Stomach (tissue), 9 donors: ENCODE results near the gene PTER. TPM values are rescaled to one million over a fixed set of nuclear protein-coding genes. Genes with fewer than 3 reads are reported as not detected.

ENCODE experiments used
- DNase-seq, 2 donors: peaks; one replicate each; pipeline versions ENCODE4 v3.0.0 to v3.0.0-alpha.2; 2013 to 2019
- H3K27ac ChIP-seq, 5 donors: fragments of 200-600 bp in 4 of 5; sonication (generic) in 4 of 5; one replicate each; pipeline ENCODE4 v1.5.1; 2013 to 2019; ENCODE audit warnings: mild to moderate bottlenecking in 1 of 5, moderate library complexity in 1 of 5
- H3K27me3 ChIP-seq, 3 donors: fragments of 200-600 bp; sonication (generic); one replicate each; pipeline ENCODE4 v1.5.1; 2017 to 2019; ENCODE audit warnings: mixed run types in 1 of 3
- H3K36me3 ChIP-seq, 4 donors: fragments of 200-600 bp; sonication (generic); 1 replicate in 3 of 4; 2 replicates in 1 of 4; pipeline ENCODE4 v1.5.1; 2016 to 2019
- H3K4me1 ChIP-seq, 4 donors: fragments of 200-600 bp; sonication (generic); one replicate each; pipeline ENCODE4 v1.5.1; 2016 to 2019
- H3K4me3 ChIP-seq, 4 donors: fragments of 200-600 bp; sonication (generic) in 3 of 4; one replicate each; pipeline ENCODE4 v1.5.1; 2016 to 2019; ENCODE audit warnings: mild to moderate bottlenecking in 1 of 4
- H3K9me3 ChIP-seq, 4 donors: fragments of 200-600 bp; sonication (generic); one replicate each; pipeline ENCODE4 v1.5.1; 2016 to 2019
- EP300 ChIP-seq: sonication (generic); formaldehyde crosslinking; IDR thresholded peaks from one replicate; pipeline ENCODE4 v1.6.1; 2017; ENCODE audit warnings: antibody characterized with exemption
- POLR2A ChIP-seq, 4 donors: fragments of 450-650 bp; IDR thresholded peaks; one replicate each; pipeline ENCODE4 v1.6.1; 2016; ENCODE audit warnings: antibody characterized with exemption in 4 of 4, control low read depth in 2 of 4, mild to moderate bottlenecking in 1 of 4, moderate library complexity in 1 of 4
- POLR2AphosphoS5 ChIP-seq, 3 donors: sonication (generic); formaldehyde crosslinking; IDR thresholded peaks; one replicate each; pipeline ENCODE4 v1.6.1; 2016; ENCODE audit warnings: antibody characterized with exemption in 3 of 3
- WGBS, 5 donors: extraction: QIAGEN DNeasy Blood & Tissue Kit in 3 of 5; methylation state at CpG; one replicate each; pipeline versions ENCODE4 v1.1.5 to v1.1.7; 2013 to 2018; 5-methylcytosine and 5-hydroxymethylcytosine counted together
- intact Hi-C: fragments of 100-400 bp; cut with DNase I; formaldehyde crosslinking; loops from one replicate; pipeline ENCODE4 v1.15.1; 2023; ENCODE audit warnings: low total_unique reads
- polyA plus RNA-seq, 3 donors: library from polyadenylated mRNA; stranded (reverse); fragments of 200-250 nt; gene quantifications; one replicate each; pipeline ENCODE4 v1.2.3, GENCODE V29; 2013
- total RNA-seq, 5 donors: library from RNA; depleted of rRNA; stranded (reverse); fragments of >200 nt; gene quantifications; one replicate each; pipeline versions ENCODE4 v1.1.0 to v1.2.3, GENCODE V29; 2014 to 2016
- TF ChIP-seq, protein P1 (sequence below), 7 experiments: fragments of 450-650 bp in 4 of 7; fragments of 200-600 bp in 3 of 7; sonication (generic) in 3 of 7; IDR thresholded peaks; one replicate each; pipeline ENCODE4 v1.5.1; 2016 to 2019; ENCODE audit warnings: antibody characterized with exemption in 7 of 7, control low read depth in 2 of 7, mild to moderate bottlenecking in 1 of 7
- donor health status: healthy with polysubstance abuse.
- donor health status: Bipolar disorder and iron deficiency.
- donor health status: healthy.

The PTER gene
- total and polyA plus RNA-seq, 8 donors = 2.2 to 40.2 (median 17.3) TPM

- 79 to 89% (median 83%) methylated on average over 2 of the region's 2 CpGs for WGBS, 5 donors
- intact Hi-C loops = no loop called here
- no peak overlapping the region for H3K27ac ChIP-seq
- H3K27me3 ChIP-seq = no peaks in the 10 kb centered on the region
- H3K9me3 ChIP-seq = no peaks in the 10 kb centered on the region
- no peaks in the 10 kb centered on the region for H3K36me3 ChIP-seq
- H3K4me3 ChIP-seq = no peak overlapping the region
- TF ChIP-seq, protein P1, sequence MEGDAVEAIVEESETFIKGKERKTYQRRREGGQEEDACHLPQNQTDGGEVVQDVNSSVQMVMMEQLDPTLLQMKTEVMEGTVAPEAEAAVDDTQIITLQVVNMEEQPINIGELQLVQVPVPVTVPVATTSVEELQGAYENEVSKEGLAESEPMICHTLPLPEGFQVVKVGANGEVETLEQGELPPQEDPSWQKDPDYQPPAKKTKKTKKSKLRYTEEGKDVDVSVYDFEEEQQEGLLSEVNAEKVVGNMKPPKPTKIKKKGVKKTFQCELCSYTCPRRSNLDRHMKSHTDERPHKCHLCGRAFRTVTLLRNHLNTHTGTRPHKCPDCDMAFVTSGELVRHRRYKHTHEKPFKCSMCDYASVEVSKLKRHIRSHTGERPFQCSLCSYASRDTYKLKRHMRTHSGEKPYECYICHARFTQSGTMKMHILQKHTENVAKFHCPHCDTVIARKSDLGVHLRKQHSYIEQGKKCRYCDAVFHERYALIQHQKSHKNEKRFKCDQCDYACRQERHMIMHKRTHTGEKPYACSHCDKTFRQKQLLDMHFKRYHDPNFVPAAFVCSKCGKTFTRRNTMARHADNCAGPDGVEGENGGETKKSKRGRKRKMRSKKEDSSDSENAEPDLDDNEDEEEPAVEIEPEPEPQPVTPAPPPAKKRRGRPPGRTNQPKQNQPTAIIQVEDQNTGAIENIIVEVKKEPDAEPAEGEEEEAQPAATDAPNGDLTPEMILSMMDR (IDR thresholded peaks at IDR 0.05) = no peak
- TF ChIP-seq EP300 (no peak), POLR2AphosphoS5 (IDR thresholded peaks at IDR 0.05) (no peak), POLR2A (IDR thresholded peaks at IDR 0.05) (no peak)
- H3K4me1 ChIP-seq = no peaks in the 10 kb centered on the region
- no peak for DNase-seq
Observed at GRCh38 chr10:16401416-16401815, 35.4 kb upstream of the PTER start.

DNA sequence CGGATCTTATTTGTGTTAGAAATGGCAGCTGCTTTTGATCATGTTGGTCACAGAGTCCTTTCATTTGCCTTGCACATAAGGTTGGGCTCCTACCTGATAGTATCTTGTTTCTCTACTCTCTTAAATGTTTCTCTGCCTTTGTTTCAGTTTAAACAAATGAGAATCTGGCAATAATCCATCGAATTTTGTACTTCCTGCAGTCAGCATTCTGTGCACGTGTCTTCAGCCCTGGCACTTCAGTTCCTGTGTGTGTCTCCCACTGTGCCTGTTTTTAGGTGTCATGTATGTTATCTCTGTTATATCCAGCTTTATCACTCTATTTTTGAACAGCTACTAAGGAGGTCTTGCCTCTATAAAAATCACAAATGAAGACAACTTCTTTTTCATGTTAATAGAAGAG lies 28.4 kb upstream of the PTER start:
- no peak for TF ChIP-seq EP300
- TF ChIP-seq, protein P1 (IDR thresholded peaks at IDR 0.05) = no peak
- TF ChIP-seq POLR2A (IDR thresholded peaks at IDR 0.05) = no peak
- TF ChIP-seq POLR2AphosphoS5 (IDR thresholded peaks at IDR 0.05) = no peak
- H3K4me3 ChIP-seq = no peak overlapping the region
- H3K27me3 ChIP-seq = no peaks in the 10 kb centered on the region
- H3K9me3 ChIP-seq = no peaks in the 10 kb centered on the region
- peak in 1 of 2 donors; percentile 5 for DNase-seq
- intact Hi-C loops = no loop called here
- H3K36me3 ChIP-seq = no peaks in the 10 kb centered on the region
- H3K4me1 ChIP-seq = no peaks in the 10 kb centered on the region
- WGBS, 5 donors = 7 to 17% (median 10%) methylated on average over 3 of the region's 3 CpGs
- no peak overlapping the region for H3K27ac ChIP-seq

DNA sequence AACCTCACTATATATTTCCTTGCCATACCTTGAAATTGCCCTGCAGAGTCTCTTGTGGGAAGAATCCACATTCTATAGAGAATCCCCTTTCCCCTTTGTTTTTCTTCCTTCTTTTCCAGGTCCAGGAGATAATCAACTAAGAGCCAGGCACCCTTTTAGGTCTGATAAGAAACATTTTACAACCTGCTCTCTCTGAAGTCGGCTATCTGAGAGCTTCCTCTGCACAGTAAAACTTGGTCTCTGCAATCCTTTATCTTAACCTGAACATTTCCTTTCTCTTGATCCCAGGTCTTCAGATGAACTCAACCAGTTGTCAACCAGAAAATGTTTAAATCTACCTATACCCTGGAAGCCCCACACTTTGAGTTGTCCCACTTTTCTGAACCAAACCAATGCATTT lies 19.5 kb upstream of the PTER start:
- H3K36me3 ChIP-seq = no peaks in the 10 kb centered on the region
- 36 to 50% (median 45%) methylated on average over 1 of the region's 1 CpG for whole genome bisulfite sequencing, 5 donors
- no peak for DNase-seq
- H3K4me3 ChIP-seq = no peak overlapping the region
- H3K9me3 ChIP-seq = no peaks in the 10 kb centered on the region
- no peak overlapping the region for H3K27ac ChIP-seq
- no peaks in the 10 kb centered on the region for H3K4me1 ChIP-seq
- TF ChIP-seq POLR2AphosphoS5 (IDR thresholded peaks at IDR 0.05) (no peak), EP300 (no peak)
- peaks cover 0 to 12% (median 0%) of the 10 kb centered on the region in 3 donors for H3K27me3 ChIP-seq
- intact Hi-C loops = no loop called here

- WGBS, 5 donors = 61 to 86% (median 79%) methylated on average over 3 of the region's 3 CpGs
- no peak for DNase-seq
- intact Hi-C loops = no loop called here
- Histone ChIP-seq H3K27ac (no peak overlapping the region), H3K4me1 (no peaks in the 10 kb centered on the region), H3K27me3 (peaks cover 0 to 7% (median 0%) of the 10 kb centered on the region in 3 donors), H3K9me3 (no peaks in the 10 kb centered on the region), H3K4me3 (no peak overlapping the region), H3K36me3 (no peaks in the 10 kb centered on the region)
- TF ChIP-seq EP300 = no peak
- TF ChIP-seq POLR2AphosphoS5 (IDR thresholded peaks at IDR 0.05) = no peak
- TF ChIP-seq POLR2A (IDR thresholded peaks at IDR 0.05) = no peak
- TF ChIP-seq, protein P1 (IDR thresholded peaks at IDR 0.05) = no peak
Observed at GRCh38 chr10:16423599-16423998, 13.2 kb upstream of the PTER start.

- intact Hi-C loops = no loop called here
- TF ChIP-seq POLR2A (IDR thresholded peaks at IDR 0.05) (no peak), EP300 (no peak), POLR2AphosphoS5 (IDR thresholded peaks at IDR 0.05) (no peak)
- TF ChIP-seq, protein P1 (IDR thresholded peaks at IDR 0.05) = no peak
- WGBS, 5 donors = 82 to 96% (median 94%) methylated on average over 3 of the region's 3 CpGs
- no peak overlapping the region for H3K27ac ChIP-seq
- H3K36me3 ChIP-seq = no peaks in the 10 kb centered on the region
- H3K4me3 ChIP-seq = no peak overlapping the region
- H3K9me3 ChIP-seq = no peaks in the 10 kb centered on the region
- no peaks in the 10 kb centered on the region for H3K4me1 ChIP-seq
- no peak for DNase-seq
- no peaks in the 10 kb centered on the region for H3K27me3 ChIP-seq
Observed at GRCh38 chr10:16425449-16425848, 11.4 kb upstream of the PTER start.
